Parathyroid adenoma (tissue), 2 donors: Measurements from ENCODE around the gene SNAP47.

Source experiments
- H2AFZ ChIP-seq: fragments of 300-600 bp; sonication (generic); one replicate; pipeline ENCODE4 v1.7.0; 2017; ENCODE audit warnings: antibody characterized with exemption, mild to moderate bottlenecking
- H3K27ac ChIP-seq: fragments of 300-600 bp; sonication (generic); one replicate; pipeline ENCODE4 v1.7.0; 2017
- H3K27me3 ChIP-seq: fragments of 300-600 bp; sonication (generic); one replicate; pipeline ENCODE4 v1.7.0; 2017; ENCODE audit warnings: low read length; ENCODE audit not compliant: control insufficient read depth, insufficient read depth
- H3K36me3 ChIP-seq: fragments of 300-600 bp; sonication (generic); one replicate; pipeline ENCODE4 v1.7.0; 2017; ENCODE audit warnings: low read length; ENCODE audit not compliant: control insufficient read depth, insufficient read depth
- H3K4me1 ChIP-seq: fragments of 300-600 bp; sonication (generic); one replicate; pipeline ENCODE4 v1.7.0; 2017; ENCODE audit warnings: control low read depth
- H3K4me2 ChIP-seq: fragments of 300-600 bp; sonication (generic); one replicate; pipeline ENCODE4 v1.7.0; 2017; ENCODE audit warnings: low read length
- H3K4me3 ChIP-seq: fragments of 300-600 bp; sonication (generic); one replicate; pipeline ENCODE4 v1.7.0; 2017; ENCODE audit warnings: low read depth, low read length
- H3K79me2 ChIP-seq: fragments of 300-600 bp; sonication (generic); one replicate; pipeline ENCODE4 v1.7.0; 2017; ENCODE audit warnings: control low read depth
- H3K9ac ChIP-seq: fragments of 300-600 bp; sonication (generic); one replicate; pipeline ENCODE4 v1.7.0; 2017; ENCODE audit warnings: mild to moderate bottlenecking
- H3K9me3 ChIP-seq: fragments of 300-600 bp; sonication (generic); one replicate; pipeline ENCODE4 v1.7.0; 2017; ENCODE audit warnings: low read length; ENCODE audit not compliant: control insufficient read depth
- TF ChIP-seq, protein P1 (sequence below): fragments of 300-600 bp; sonication (generic); IDR thresholded peaks from one replicate; pipeline ENCODE4 v1.7.0; 2017; ENCODE audit warnings: antibody characterized with exemption, mild to moderate bottlenecking
- donor health status: primary hyperparathyroidism.

Gene SNAP47

DNA sequence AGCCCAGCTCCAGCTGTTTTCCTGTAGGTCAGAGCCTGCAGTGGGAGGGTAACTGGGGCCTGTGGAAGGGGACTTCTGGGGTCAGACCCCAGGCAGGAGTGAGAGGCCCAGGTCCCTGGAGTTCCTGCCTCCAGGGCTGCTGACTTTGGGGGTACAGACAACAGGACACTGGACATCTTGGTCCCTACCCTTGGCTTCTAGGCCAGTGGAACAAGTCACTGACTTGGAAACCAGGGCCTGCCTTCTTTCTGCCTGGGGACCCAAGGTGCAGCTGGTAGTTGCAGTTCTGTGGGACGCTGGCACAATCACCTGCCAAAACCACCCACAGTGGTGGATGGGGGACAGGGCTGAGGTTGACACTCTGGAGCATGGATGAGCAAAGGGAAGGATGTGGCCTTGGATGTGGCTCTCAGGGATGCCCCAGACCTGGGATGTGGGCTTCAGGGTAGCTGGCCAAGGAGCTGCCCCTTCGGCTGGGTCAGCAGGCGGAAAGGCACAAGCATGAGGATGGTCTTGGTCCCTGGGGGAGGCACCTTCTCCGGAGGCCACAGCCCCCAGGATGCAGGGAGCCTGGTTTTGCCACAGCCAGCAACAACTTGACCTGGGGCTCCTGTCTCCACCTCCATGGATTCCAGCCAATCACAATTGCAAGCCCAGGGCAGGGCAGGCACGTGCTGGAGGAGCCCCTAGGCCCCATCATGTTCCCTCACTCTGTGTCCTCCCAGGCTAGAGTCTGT lies 5.9 kb upstream of the SNAP47 start:
- Histone ChIP-seq H3K27me3 (no peaks in the 10 kb centered on the region), H3K9ac (no peak overlapping the region), H3K9me3 (no peaks in the 10 kb centered on the region), H3K79me2 (no peaks in the 10 kb centered on the region), H3K36me3 (no peaks in the 10 kb centered on the region), H3K4me1 (peaks cover 13% of the 10 kb centered on the region), H2AFZ (peak overlapping the region; percentile 60), H3K27ac (peak overlapping the region; percentile 57), H3K4me2 (peak overlapping the region; percentile 94), H3K4me3 (peak overlapping the region; percentile 62)
- TF ChIP-seq, protein P1, sequence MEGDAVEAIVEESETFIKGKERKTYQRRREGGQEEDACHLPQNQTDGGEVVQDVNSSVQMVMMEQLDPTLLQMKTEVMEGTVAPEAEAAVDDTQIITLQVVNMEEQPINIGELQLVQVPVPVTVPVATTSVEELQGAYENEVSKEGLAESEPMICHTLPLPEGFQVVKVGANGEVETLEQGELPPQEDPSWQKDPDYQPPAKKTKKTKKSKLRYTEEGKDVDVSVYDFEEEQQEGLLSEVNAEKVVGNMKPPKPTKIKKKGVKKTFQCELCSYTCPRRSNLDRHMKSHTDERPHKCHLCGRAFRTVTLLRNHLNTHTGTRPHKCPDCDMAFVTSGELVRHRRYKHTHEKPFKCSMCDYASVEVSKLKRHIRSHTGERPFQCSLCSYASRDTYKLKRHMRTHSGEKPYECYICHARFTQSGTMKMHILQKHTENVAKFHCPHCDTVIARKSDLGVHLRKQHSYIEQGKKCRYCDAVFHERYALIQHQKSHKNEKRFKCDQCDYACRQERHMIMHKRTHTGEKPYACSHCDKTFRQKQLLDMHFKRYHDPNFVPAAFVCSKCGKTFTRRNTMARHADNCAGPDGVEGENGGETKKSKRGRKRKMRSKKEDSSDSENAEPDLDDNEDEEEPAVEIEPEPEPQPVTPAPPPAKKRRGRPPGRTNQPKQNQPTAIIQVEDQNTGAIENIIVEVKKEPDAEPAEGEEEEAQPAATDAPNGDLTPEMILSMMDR, result no peak

- H3K9me3 ChIP-seq, result no peaks in the 10 kb centered on the region
- no peaks in the 10 kb centered on the region for H3K36me3 ChIP-seq
- TF ChIP-seq, protein P1, result peak; percentile 54
- no peak overlapping the region for H3K4me3 ChIP-seq
- no peak overlapping the region for H3K4me2 ChIP-seq
- no peaks in the 10 kb centered on the region for H3K79me2 ChIP-seq
- no peaks in the 10 kb centered on the region for H3K27me3 ChIP-seq
- no peak overlapping the region for H3K27ac ChIP-seq
- peaks cover 13% of the 10 kb centered on the region for H3K4me1 ChIP-seq
- no peak overlapping the region for H3K9ac ChIP-seq
- no peak overlapping the region for H2AFZ ChIP-seq
Measured at GRCh38 chr1:227729881-227730629, 5.2 kb upstream of the SNAP47 start.

- TF ChIP-seq, protein P1, result no peak
- no peak overlapping the region for H3K4me2 ChIP-seq
- no peak overlapping the region for H3K9ac ChIP-seq
- no peak overlapping the region for H3K4me3 ChIP-seq
- no peak overlapping the region for H2AFZ ChIP-seq
- no peaks in the 10 kb centered on the region for H3K27me3 ChIP-seq
- no peak overlapping the region for H3K27ac ChIP-seq
- H3K9me3 ChIP-seq, result no peaks in the 10 kb centered on the region
- H3K79me2 ChIP-seq, result peaks cover 2% of the 10 kb centered on the region
- peaks cover 13% of the 10 kb centered on the region for H3K4me1 ChIP-seq
- H3K36me3 ChIP-seq, result no peaks in the 10 kb centered on the region
Measured at GRCh38 chr1:227730630-227731151, 4.5 kb upstream of the SNAP47 start.

DNA sequence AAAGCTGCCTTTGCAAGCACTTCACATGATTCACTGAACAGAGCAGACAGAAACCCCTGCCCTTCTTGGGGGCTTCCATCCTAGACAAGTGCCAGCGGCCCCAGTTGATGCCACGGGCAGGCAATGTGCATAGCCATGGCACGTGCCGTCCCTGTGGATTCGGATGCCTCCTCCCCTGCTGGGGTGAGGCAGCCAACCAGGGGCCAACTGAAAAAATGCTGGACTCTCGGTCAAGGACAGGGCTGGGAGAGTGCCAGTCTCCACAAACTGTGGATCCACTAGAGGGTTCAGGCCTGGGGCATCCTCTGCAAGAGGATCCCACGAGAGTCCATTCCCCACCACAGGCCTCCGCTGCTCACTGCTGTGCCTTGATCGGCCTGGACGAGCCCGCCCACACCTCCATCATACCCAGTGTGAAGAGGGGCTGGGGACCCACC lies 4.0 kb upstream of the SNAP47 start:
- no peak overlapping the region for H3K27ac ChIP-seq

More for the DNA sequence above, 4.0 kb upstream of the SNAP47 start:
- no peaks in the 10 kb centered on the region for H3K9me3 ChIP-seq
- TF ChIP-seq, protein P1, result no peak
- no peaks in the 10 kb centered on the region for H3K27me3 ChIP-seq
- H3K79me2 ChIP-seq, result peaks cover 5% of the 10 kb centered on the region
- H3K4me1 ChIP-seq, result peaks cover 13% of the 10 kb centered on the region
- no peak overlapping the region for H3K4me2 ChIP-seq
- no peak overlapping the region for H2AFZ ChIP-seq
- no peak overlapping the region for H3K9ac ChIP-seq
- no peak overlapping the region for H3K4me3 ChIP-seq
- no peaks in the 10 kb centered on the region for H3K36me3 ChIP-seq
